GM23338 (cell line): ENCODE results near the gene BANP. TPM values are rescaled to one million over a fixed set of nuclear protein-coding genes. Genes with fewer than 3 reads are reported as not detected.
"Not testable (repeated sequence)": the region's sequence is repeated elsewhere in the genome, so short reads cannot be mapped to it uniquely, and the experiment has no call there.

Experiments used
- ATAC-seq: fragments of 200-7000 bp; cut with Tn5 transposase; 3 replicates; pipeline ENCODE4 v1.9.1; 2020
- DNase-seq: peaks from one replicate; pipeline ENCODE4 v3.0.0-alpha.2; 2015; ENCODE audit warnings: low spot score
- H2AFZ ChIP-seq: fragments of 200-600 bp; sonication (generic); 2 replicates; pipeline ENCODE4 v1.8.0; 2016; ENCODE audit warnings: antibody characterized with exemption, mild to moderate bottlenecking, moderate library complexity
- H3F3A ChIP-seq: fragments of 200-600 bp; sonication (generic); replicated peaks from 2 replicates; pipeline ENCODE4 v1.8.0; 2017; ENCODE audit warnings: antibody characterized with exemption, mixed run types, low read depth
- H3K27ac ChIP-seq: fragments of 200-600 bp; sonication (generic); 2 replicates; pipeline ENCODE4 v1.6.1; 2016; ENCODE audit warnings: low read depth
- H3K27me3 ChIP-seq: fragments of 200-600 bp; sonication (generic); 2 replicates; pipeline ENCODE4 v1.8.0; 2016; ENCODE audit warnings: mild to moderate bottlenecking, mixed run types, moderate library complexity; ENCODE audit not compliant: insufficient read depth
- H3K36me3 ChIP-seq: fragments of 200-600 bp; sonication (generic); 2 replicates; pipeline ENCODE4 v1.8.0; 2016; ENCODE audit warnings: mild to moderate bottlenecking; ENCODE audit not compliant: insufficient read depth
- H3K4me1 ChIP-seq: fragments of 200-600 bp; sonication (generic); 2 replicates; pipeline ENCODE4 v1.8.0; 2016; ENCODE audit warnings: mild to moderate bottlenecking, moderate library complexity; ENCODE audit not compliant: insufficient read depth
- H3K4me2 ChIP-seq: fragments of 200-600 bp; sonication (generic); 2 replicates; pipeline ENCODE4 v1.7.1; 2017; ENCODE audit warnings: mixed run types
- H3K4me3 ChIP-seq: fragments of 200-600 bp; sonication (generic); 2 replicates; pipeline ENCODE4 v1.6.1; 2016; ENCODE audit warnings: mixed run types
- H3K79me2 ChIP-seq: fragments of 200-600 bp; sonication (generic); replicated peaks from 2 replicates; pipeline ENCODE4 v1.8.0; 2017; ENCODE audit warnings: mild to moderate bottlenecking; ENCODE audit not compliant: insufficient read depth
- H3K9me2 ChIP-seq: fragments of 200-600 bp; sonication (generic); 2 replicates; pipeline ENCODE4 v1.8.0; 2017; ENCODE audit not compliant: insufficient read depth
- H4K20me1 ChIP-seq: fragments of 200-600 bp; sonication (generic); replicated peaks from 2 replicates; pipeline ENCODE4 v1.8.0; 2017; ENCODE audit warnings: mild to moderate bottlenecking; ENCODE audit not compliant: insufficient read depth
- H3K27ac Mint-ChIP-seq: 2 replicates; pipeline ENCODE4 v1.8.0; 2020; ENCODE audit warnings: inconsistent platforms, mild to moderate bottlenecking, moderate library complexity, mixed read lengths
- H3K27me3 Mint-ChIP-seq: 3 replicates; pipeline ENCODE4 v1.8.0; 2022; ENCODE audit warnings: low read depth, mild to moderate bottlenecking, moderate library complexity, mixed read lengths, inconsistent platforms; ENCODE audit not compliant: insufficient read depth, poor library complexity
- H3K36me3 Mint-ChIP-seq: 3 replicates; pipeline ENCODE4 v1.8.0; 2021; ENCODE audit warnings: low read depth, mild to moderate bottlenecking, inconsistent platforms, moderate library complexity, mixed read lengths
- H3K4me1 Mint-ChIP-seq: 3 replicates; pipeline ENCODE4 v1.8.0; 2020; ENCODE audit warnings: mild to moderate bottlenecking, inconsistent platforms, mixed read lengths
- H3K4me3 Mint-ChIP-seq: 3 replicates; pipeline ENCODE4 v1.8.0; 2021; ENCODE audit warnings: moderate library complexity, mild to moderate bottlenecking, inconsistent platforms, mixed read lengths
- H3K9me3 Mint-ChIP-seq: 3 replicates; pipeline ENCODE4 v1.8.0; 2020; ENCODE audit warnings: moderate library complexity, mild to moderate bottlenecking, inconsistent platforms, mixed read lengths
- ZNF114 ChIP-seq: fragments of 250-450 bp; sonication (Bioruptor Pico); IDR thresholded peaks from 2 replicates; pipeline ENCODE4 v1.5.0; 2020; ENCODE audit warnings: mild to moderate bottlenecking, moderate library complexity
- polyA plus RNA-seq: library from polyadenylated mRNA; unstranded; fragments of >200 nt; fragmentation: Nextera tagmentation; extraction: Ambion mirVana; gene quantifications from 2 replicates; pipeline ENCODE4 v1.2.1, GENCODE V29; 2016
- total RNA-seq: library from RNA; depleted of rRNA; stranded (reverse); fragments of >200 nt; shearing (Covaris generic); gene quantifications from 2 replicates; pipeline ENCODE4 v1.2.3, GENCODE V29; 2014

The BANP gene
- total and polyA plus RNA-seq, 2 experiments from 2014 or later, result 22.3 to 48.0 TPM

GRCh38 chr16:88039591-88039990, 88.4 kb downstream of the BANP start:
- Histone ChIP-seq H3K79me2 (no peaks in the 10 kb centered on the region), H2AFZ (no peak overlapping the region), H3K4me2 (no peak overlapping the region), H3K36me3 (no peaks in the 10 kb centered on the region), H3F3A (no peaks in the 10 kb centered on the region), H3K27me3 (no peaks in the 10 kb centered on the region), H3K9me2 (no peaks in the 10 kb centered on the region), H3K4me3 (no peak overlapping the region), H3K4me1 (no peaks in the 10 kb centered on the region), H4K20me1 (no peaks in the 10 kb centered on the region), H3K27ac (no peak overlapping the region)
- Mint-ChIP-seq H3K36me3 (peaks cover 15% of the 10 kb centered on the region), H3K27ac (no peak overlapping the region), H3K27me3 (peaks cover 6% of the 10 kb centered on the region), H3K4me1 (peaks cover 17% of the 10 kb centered on the region), H3K4me3 (no peak overlapping the region), H3K9me3 (no peaks in the 10 kb centered on the region)
- DNase-seq, result no peak
- TF ChIP-seq ZNF114 (CRISPR knock-in tag), result no peak
- no peak for ATAC-seq

GRCh38 chr16:88040196-88040876, 89.1 kb downstream of the BANP start:
- H3K4me1 ChIP-seq, H3K27me3 Mint-ChIP-seq, H3K4me3 Mint-ChIP-seq, H4K20me1 ChIP-seq, ATAC-seq, H2AFZ ChIP-seq, DNase-seq, H3K79me2 ChIP-seq, H3K36me3 ChIP-seq, H3K9me3 Mint-ChIP-seq, H3K4me2 ChIP-seq, H3K27ac ChIP-seq, H3F3A ChIP-seq, H3K9me2 ChIP-seq, H3K27ac Mint-ChIP-seq, H3K27me3 ChIP-seq, H3K4me3 ChIP-seq: not testable (repeated sequence)
- Mint-ChIP-seq H3K36me3 (peaks cover 15% of the 10 kb centered on the region), H3K4me1 (peaks cover 17% of the 10 kb centered on the region)

- Mint-ChIP-seq H3K36me3 (peaks cover 10% of the 10 kb centered on the region), H3K4me1 (peaks cover 17% of the 10 kb centered on the region)
- not testable (repeated sequence) for H3K4me2 ChIP-seq, H3K27ac Mint-ChIP-seq, H3K27me3 ChIP-seq, H2AFZ ChIP-seq, H3K4me3 Mint-ChIP-seq, H3K4me3 ChIP-seq, H3F3A ChIP-seq, H3K27me3 Mint-ChIP-seq, H4K20me1 ChIP-seq, ATAC-seq, H3K36me3 ChIP-seq, H3K79me2 ChIP-seq, H3K9me2 ChIP-seq, H3K27ac ChIP-seq, DNase-seq, H3K9me3 Mint-ChIP-seq, H3K4me1 ChIP-seq
Observed at GRCh38 chr16:88040877-88041244, 89.6 kb downstream of the BANP start.

- not testable (repeated sequence) for H4K20me1 ChIP-seq, H3F3A ChIP-seq, H3K4me1 ChIP-seq, H3K9me2 ChIP-seq, H3K4me3 Mint-ChIP-seq, H3K36me3 ChIP-seq, H2AFZ ChIP-seq, H3K36me3 Mint-ChIP-seq, H3K27me3 Mint-ChIP-seq, DNase-seq, ATAC-seq, H3K9me3 Mint-ChIP-seq, H3K79me2 ChIP-seq, H3K4me3 ChIP-seq, H3K27ac ChIP-seq, H3K27me3 ChIP-seq, H3K4me2 ChIP-seq
- Mint-ChIP-seq H3K27ac (peak overlapping the region; percentile 26; the same call in 1 of the 2 replicates), H3K4me1 (peaks cover 14% of the 10 kb centered on the region)
Observed at GRCh38 chr16:88041506-88041905, 90.3 kb downstream of the BANP start.

- not testable (repeated sequence) for ATAC-seq, H3K9me2 ChIP-seq, H3K27me3 ChIP-seq, H3K27me3 Mint-ChIP-seq, H3K27ac ChIP-seq, H4K20me1 ChIP-seq, H3K4me1 ChIP-seq, H3K79me2 ChIP-seq, H3K4me2 ChIP-seq, DNase-seq, H3K4me3 Mint-ChIP-seq, H2AFZ ChIP-seq, H3K9me3 Mint-ChIP-seq, H3K4me3 ChIP-seq, H3K36me3 Mint-ChIP-seq, H3F3A ChIP-seq, H3K36me3 ChIP-seq
- peak overlapping the region; percentile 26; the same call in 1 of the 2 replicates for H3K27ac Mint-ChIP-seq
- H3K4me1 Mint-ChIP-seq, result peaks cover 11% of the 10 kb centered on the region
Observed at GRCh38 chr16:88041986-88042562, 90.8 kb downstream of the BANP start.

GRCh38 chr16:88043208-88043910, 92.1 kb downstream of the BANP start:
- H3K36me3 Mint-ChIP-seq, H2AFZ ChIP-seq, H3K79me2 ChIP-seq, H3K9me3 Mint-ChIP-seq, H3K27ac Mint-ChIP-seq, H3K4me1 ChIP-seq, H3K9me2 ChIP-seq, H3K4me3 ChIP-seq, DNase-seq, H3K4me1 Mint-ChIP-seq, H3K27ac ChIP-seq, H3K4me3 Mint-ChIP-seq, ATAC-seq, H3K4me2 ChIP-seq, H3K36me3 ChIP-seq, H4K20me1 ChIP-seq, H3K27me3 ChIP-seq, H3F3A ChIP-seq: not testable (repeated sequence)
- peaks cover 10% of the 10 kb centered on the region for H3K27me3 Mint-ChIP-seq
